ENCODE data around the gene MAD2L1. TPM values are rescaled to one million over a fixed set of nuclear protein-coding genes. Genes with fewer than 3 reads are reported as not detected.
"Not testable (repeated sequence)": the region's sequence is repeated elsewhere in the genome, so short reads cannot be mapped to it uniquely, and the experiment has no call there.

MAD2L1 gene
- polyA plus RNA-seq, 6 donors from 2014 or later: 2.9 to 7.9 (median 6.1) TPM

DNA sequence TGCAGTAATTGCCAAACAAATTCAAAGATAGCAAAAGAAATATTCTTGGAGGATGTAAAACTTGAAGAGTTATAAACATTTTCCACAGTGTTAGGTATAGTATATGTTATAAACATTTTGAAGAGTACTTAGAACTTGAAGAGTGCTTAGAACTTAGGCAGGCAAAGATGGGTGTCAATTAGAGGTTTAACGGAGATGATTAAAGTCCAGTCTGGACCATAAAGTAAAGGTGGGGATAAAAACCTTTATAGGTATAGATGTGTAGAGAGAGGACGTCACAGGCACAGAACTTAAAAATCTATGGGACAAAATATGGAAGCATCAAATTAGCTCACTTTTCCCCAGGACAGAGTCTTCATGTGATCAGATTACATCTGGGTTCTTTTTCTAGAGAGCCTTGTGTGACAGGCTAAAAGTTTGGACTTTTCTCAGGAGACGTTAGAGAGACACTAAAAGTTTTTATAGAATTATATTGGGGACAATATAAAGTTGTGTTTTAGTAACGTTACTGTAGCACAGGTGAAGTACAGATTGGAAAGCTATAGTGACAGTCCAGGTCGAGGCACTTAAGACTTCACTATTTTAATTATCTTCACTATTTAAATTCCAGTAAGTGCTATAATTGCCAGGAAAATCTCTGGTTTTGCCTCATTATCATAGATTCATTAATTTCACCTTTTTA lies 13.3 kb upstream of the MAD2L1 start:
- ATAC-seq (ENCODE audit: low read depth in 2 of 2) (no peak), DNase-seq (no peak)
- no peaks in the 10 kb centered on the region for H3K9me3 Mint-ChIP-seq
- peaks cover 0 to 4% (median 0%) of the 10 kb centered on the region in 3 donors for H3K27me3 Mint-ChIP-seq
- no peaks in the 10 kb centered on the region for H3K4me1 Mint-ChIP-seq
- H3K27ac Mint-ChIP-seq: no peak overlapping the region
- no peak overlapping the region for H3K4me3 Mint-ChIP-seq
- no peaks in the 10 kb centered on the region for H3K36me3 Mint-ChIP-seq

DNA sequence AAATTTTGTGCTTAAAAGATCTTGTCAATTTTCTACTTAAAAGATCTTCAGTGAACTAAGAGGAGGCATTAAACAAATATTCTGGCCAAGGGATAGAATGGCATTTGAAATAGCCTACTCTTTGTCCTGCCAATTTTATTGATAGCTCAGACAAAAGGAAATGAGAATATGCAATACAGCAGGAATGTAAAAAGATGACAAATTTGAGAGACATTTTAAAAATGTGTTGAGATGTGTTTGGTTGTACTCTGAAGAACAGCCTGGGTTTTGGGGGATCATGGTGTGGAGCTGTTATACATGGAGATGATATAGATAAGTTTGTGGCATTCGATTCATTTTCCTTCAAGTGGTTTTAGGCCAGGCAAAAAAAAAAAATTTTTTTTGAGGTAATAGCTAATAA lies 11.6 kb upstream of the MAD2L1 start:
- DNase-seq: no peak
- no peak for ATAC-seq (ENCODE audit: low read depth in 2 of 2)
- H3K27me3 Mint-ChIP-seq: peaks cover 0 to 4% (median 0%) of the 10 kb centered on the region in 3 donors
- H3K4me3 Mint-ChIP-seq: no peak overlapping the region
- no peaks in the 10 kb centered on the region for H3K9me3 Mint-ChIP-seq
- H3K27ac Mint-ChIP-seq: no peak overlapping the region
- H3K4me1 Mint-ChIP-seq: no peaks in the 10 kb centered on the region
- no peaks in the 10 kb centered on the region for H3K36me3 Mint-ChIP-seq

DNA sequence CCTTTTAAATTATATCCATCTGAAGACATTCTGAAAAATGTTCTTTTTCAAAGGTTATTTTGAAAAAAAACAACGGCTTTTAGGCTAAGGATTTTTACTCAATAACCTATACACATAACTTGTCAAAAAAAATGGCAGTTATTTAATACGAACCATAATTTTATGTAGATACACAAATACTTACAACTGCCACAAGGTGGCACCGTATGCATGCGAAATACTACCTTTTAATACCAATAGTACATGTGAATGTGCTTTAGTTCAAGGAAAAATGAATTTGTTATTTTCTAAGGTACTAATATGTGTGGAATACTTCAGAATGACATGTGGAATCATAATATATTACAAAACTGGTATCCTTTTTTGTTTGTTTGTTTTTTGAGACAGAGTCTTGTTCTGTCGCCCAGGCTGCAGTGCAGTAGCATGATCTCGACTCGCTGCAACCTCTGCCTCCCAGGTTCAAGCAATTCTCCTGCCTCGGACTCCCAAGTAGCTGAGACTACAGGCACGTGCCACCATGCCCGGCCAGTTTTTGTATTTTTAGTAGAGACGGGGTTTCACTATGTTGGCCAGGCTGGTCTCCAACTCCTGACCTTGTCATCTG lies 4.6 kb upstream of the MAD2L1 start:
- H3K27me3 Mint-ChIP-seq: no peaks in the 10 kb centered on the region
- DNase-seq: peak; percentile 37
- H3K27ac Mint-ChIP-seq: peak overlapping the region in 1 of 6 donors; percentile 27
- H3K4me3 Mint-ChIP-seq: no peak overlapping the region
- no peaks in the 10 kb centered on the region for H3K36me3 Mint-ChIP-seq
- H3K4me1 Mint-ChIP-seq: peaks cover 16 to 37% (median 25%) of the 10 kb centered on the region in 3 donors
- no peak for ATAC-seq (ENCODE audit: low read depth in 2 of 2)
- no peaks in the 10 kb centered on the region for H3K9me3 Mint-ChIP-seq

DNA sequence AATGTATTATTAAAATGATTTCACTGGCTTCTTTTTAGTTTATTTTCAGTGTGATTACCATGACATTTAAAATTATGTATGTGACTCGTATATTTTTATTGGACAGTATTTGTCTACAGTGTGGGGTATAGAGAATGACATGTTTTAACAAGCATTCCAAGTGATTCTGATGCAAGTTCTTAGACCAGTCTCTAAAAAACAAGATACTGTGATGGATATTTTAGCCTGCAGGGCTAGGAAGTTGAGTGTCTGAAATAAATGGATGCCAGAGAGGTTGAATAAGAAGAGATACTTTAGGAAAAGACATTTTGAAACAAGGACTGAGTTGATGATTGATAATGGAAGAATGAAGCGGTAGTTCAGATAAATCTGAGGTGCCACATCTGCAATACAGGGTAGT lies 3.5 kb upstream of the MAD2L1 start:
- Mint-ChIP-seq H3K4me3 (no peak overlapping the region), H3K27ac (peak overlapping the region in 2 of 6 donors; percentile 5 to 15), H3K27me3 (no peaks in the 10 kb centered on the region), H3K4me1 (peaks cover 16 to 41% (median 28%) of the 10 kb centered on the region in 3 donors), H3K36me3 (no peaks in the 10 kb centered on the region), H3K9me3 (no peaks in the 10 kb centered on the region)
- ATAC-seq (ENCODE audit: low read depth in 2 of 2) (no peak), DNase-seq (no peak)

DNA sequence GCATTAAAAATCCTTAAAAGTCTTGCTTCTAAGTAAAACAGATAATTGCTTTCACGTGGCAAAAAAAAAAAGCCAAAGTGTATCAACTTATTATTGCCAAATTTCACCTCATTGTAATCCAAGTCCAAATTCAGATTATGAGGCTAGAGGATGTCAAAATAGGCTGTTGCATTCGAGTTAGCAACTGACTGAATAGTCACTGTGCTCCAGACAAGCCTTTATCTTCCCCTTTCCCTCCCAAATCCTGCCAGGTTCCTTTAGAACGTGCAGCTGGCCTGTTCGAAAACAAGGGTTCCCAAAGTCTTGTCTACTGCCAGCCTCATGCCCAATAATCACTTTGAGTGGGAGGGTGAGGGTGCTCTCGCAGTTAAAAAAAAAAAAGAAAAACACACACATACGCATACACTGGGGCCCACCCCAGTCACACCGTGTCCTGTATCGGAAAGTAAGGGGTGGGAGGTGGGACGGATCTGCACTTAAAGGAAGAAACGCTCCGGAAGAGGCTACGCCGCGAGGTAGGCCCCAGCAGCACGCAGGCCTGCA lies 603 bp downstream of the MAD2L1 start:
- peak overlapping the region; percentile 94 to 99 (median 98) for H3K27ac Mint-ChIP-seq
- H3K27me3 Mint-ChIP-seq: no peaks in the 10 kb centered on the region
- no peaks in the 10 kb centered on the region for H3K9me3 Mint-ChIP-seq
- peaks cover 16 to 37% (median 28%) of the 10 kb centered on the region in 3 donors for H3K4me1 Mint-ChIP-seq
- ATAC-seq (ENCODE audit: low read depth in 2 of 2) (no peak), DNase-seq (no peak)
- H3K36me3 Mint-ChIP-seq: no peaks in the 10 kb centered on the region
- H3K4me3 Mint-ChIP-seq: peak overlapping the region; percentile 88 to 99 (median 94)

DNA sequence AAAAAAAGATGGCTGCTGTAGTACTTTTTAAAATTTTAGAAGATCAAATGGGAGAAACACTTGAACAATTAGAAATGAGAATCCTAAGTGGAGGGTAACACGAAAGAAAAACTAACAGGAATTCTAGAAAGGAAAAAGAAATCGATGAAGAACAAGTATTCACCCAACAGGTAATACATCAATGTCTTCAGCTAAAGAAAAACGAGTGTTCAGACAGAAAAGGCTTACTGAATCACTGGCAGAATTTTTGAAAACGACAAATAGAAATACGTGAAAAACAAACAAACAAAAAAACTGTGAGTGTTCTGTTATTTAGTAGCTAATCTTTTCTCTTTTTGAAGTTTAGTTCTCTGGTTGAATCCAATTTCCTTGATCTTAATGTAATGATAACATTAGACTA lies 1.8 kb downstream of the MAD2L1 start:
- no peak for ATAC-seq (ENCODE audit: low read depth in 2 of 2)
- Mint-ChIP-seq H3K4me1 (peaks cover 13 to 32% (median 28%) of the 10 kb centered on the region in 3 donors), H3K9me3 (no peaks in the 10 kb centered on the region)

DNA sequence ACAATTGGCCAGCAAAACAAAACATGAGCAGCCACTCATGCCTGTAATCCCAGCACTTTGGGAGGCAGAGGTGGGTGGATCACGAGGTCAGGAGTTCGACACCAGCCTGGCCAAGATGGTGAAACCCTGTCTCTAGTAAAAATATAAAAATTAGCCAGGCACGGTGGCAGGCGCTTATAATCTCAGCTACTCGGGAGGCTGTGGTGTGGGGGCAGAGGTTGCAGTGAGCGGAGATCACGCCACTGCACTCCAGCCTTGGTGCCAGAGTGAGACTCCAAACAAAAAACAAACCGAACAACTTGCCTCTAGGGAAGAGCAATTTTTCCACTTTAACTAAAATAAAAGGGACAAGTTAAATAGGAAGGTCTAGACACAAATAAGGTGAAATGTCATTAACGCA lies 2.9 kb downstream of the MAD2L1 start:
- not testable (repeated sequence) for DNase-seq; H3K27ac Mint-ChIP-seq; H3K27me3 Mint-ChIP-seq; H3K36me3 Mint-ChIP-seq; ATAC-seq (ENCODE audit: low read depth in 2 of 2); H3K9me3 Mint-ChIP-seq
- Mint-ChIP-seq H3K4me1 (peaks cover 13 to 26% (median 23%) of the 10 kb centered on the region in 3 donors), H3K4me3 (peak overlapping the region in 1 of 8 donors; percentile 63)

More for the DNA sequence above, 1.8 kb downstream of the MAD2L1 start:
- no peaks in the 10 kb centered on the region for H3K27me3 Mint-ChIP-seq
- no peak overlapping the region for H3K27ac Mint-ChIP-seq
- no peak for DNase-seq
- H3K36me3 Mint-ChIP-seq: peaks cover 0 to 3% of the 10 kb centered on the region in 2 donors
- peak overlapping the region in 2 of 8 donors; percentile 46 to 50 for H3K4me3 Mint-ChIP-seq

DNA sequence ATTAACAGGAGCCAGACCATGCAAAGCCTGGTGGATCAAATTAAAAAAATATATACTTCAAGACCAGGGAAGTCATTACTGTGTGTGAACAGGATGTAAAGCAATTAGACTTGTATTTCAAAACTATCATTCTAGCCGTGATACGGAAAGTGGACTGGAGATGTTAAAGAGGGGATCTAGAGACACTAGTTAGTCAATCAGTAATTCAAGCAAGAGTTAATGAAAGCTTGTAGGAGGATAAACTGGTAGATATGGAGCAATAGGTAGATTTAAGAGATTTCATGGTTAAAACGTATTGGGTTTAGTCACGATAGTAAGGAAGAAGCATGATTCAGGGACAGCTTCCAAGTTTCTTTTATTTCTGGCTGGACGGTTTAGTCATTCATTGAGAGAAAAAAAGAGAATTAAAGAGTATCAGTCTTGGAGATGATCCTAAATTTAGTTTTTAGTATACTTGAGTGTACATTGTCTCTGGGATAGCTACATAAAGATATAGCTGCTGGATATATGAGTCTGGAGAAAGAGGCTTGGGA lies 3.9 kb downstream of the MAD2L1 start:
- H3K27me3 Mint-ChIP-seq: no peaks in the 10 kb centered on the region
- H3K27ac Mint-ChIP-seq: peak overlapping the region in 1 of 6 donors; percentile 28
- peak overlapping the region in 1 of 8 donors; percentile 63 for H3K4me3 Mint-ChIP-seq
- DNase-seq: no peak
- ATAC-seq (ENCODE audit: low read depth in 2 of 2): no peak
- H3K9me3 Mint-ChIP-seq: no peaks in the 10 kb centered on the region
- peaks cover 0 to 5% of the 10 kb centered on the region in 2 donors for H3K36me3 Mint-ChIP-seq
- H3K4me1 Mint-ChIP-seq: peaks cover 7 to 17% (median 16%) of the 10 kb centered on the region in 3 donors

DNA sequence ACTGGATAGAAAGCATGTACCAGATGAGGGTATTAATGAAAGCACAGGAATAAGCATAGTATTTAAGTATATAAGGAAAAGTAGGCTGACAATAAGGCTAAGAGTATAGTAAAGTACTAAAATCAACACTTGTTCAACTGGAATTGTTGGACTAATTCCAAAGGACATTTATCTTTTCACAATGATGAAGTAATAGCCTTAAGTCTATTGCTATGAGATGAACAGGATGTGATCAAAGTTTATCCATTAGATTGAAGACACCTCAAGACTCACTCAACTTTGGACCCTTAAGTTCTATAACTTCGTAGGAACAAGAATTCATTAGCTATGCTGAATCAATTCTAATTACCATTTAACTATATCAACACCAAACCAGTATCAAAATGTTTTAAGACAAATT lies 7.6 kb downstream of the MAD2L1 start:
- ATAC-seq (ENCODE audit: low read depth in 2 of 2): no peak
- Mint-ChIP-seq H3K9me3 (no peaks in the 10 kb centered on the region), H3K36me3 (peaks cover 0 to 5% of the 10 kb centered on the region in 2 donors), H3K4me1 (peaks cover 0 to 6% (median 4%) of the 10 kb centered on the region in 3 donors), H3K27me3 (no peaks in the 10 kb centered on the region), H3K4me3 (no peak overlapping the region), H3K27ac (no peak overlapping the region)
- DNase-seq: no peak

DNA sequence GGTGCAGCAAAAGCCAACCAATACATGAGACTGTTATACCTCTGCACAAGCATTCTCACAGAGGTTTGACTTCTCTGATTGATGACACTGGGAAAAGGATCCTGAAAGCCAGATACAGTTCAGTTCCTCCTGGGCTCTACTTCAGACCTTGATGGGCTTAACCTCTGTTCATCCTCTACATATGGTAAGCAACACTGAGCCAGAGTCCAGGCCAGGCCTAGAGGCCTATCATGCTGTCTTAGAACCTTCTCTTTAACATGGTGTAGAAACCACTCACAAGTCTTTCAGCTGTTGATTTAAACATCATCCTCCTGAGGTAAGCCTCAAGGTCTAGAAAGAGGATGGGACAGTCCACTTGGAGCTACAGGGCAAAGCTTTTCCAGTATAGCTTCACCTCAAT lies 9.2 kb downstream of the MAD2L1 start:
- H3K4me1 Mint-ChIP-seq: peaks cover 0 to 10% (median 4%) of the 10 kb centered on the region in 3 donors
- DNase-seq (no peak), ATAC-seq (ENCODE audit: low read depth in 2 of 2) (no peak)
- no peaks in the 10 kb centered on the region for H3K9me3 Mint-ChIP-seq
- peaks cover 0 to 5% of the 10 kb centered on the region in 2 donors for H3K36me3 Mint-ChIP-seq
- H3K27ac Mint-ChIP-seq: no peak overlapping the region
- no peak overlapping the region for H3K4me3 Mint-ChIP-seq
- H3K27me3 Mint-ChIP-seq: no peaks in the 10 kb centered on the region

DNA sequence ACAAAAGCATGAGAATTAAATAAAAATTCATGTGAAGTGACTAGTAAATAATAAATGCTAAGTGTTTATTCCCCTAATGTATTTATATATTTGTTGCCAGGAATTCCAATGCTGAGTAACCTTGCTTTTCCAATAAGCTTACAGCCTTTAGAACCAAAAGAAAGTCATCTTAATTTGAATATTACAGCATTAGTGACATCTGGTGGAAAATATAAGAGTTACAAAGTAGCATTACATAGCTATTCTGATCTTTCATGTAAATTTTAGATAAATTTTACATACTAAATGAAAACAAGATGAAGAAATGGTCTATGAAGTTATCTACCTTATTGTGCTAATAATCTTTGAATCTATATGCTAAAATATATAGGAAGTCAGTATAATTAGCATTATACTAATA lies 10.4 kb downstream of the MAD2L1 start:
- H3K27me3 Mint-ChIP-seq: no peaks in the 10 kb centered on the region
- no peak for ATAC-seq (ENCODE audit: low read depth in 2 of 2)
- no peaks in the 10 kb centered on the region for H3K9me3 Mint-ChIP-seq
- no peak for DNase-seq
- no peak overlapping the region for H3K4me3 Mint-ChIP-seq
- peaks cover 0 to 5% of the 10 kb centered on the region in 2 donors for H3K36me3 Mint-ChIP-seq
- no peak overlapping the region for H3K27ac Mint-ChIP-seq
- peaks cover 0 to 10% (median 4%) of the 10 kb centered on the region in 3 donors for H3K4me1 Mint-ChIP-seq

DNA sequence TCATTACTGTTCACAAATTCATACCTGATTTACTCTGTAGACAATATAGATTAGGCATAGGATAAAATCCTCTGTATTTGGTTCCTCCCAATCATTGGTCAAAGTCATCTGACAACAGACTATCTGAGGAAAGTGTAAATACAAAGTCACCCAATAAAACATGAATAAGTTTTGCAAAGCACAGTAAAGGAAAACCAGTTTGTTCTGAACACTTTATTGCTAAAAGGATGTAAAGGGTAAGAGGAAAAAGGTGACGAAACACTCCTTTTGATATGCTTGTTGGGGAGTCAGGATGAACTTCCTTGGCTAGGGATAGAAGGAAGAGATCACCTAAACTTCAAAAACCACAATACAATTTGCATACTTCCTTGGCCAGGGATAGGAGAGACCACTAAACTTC lies 10.9 kb downstream of the MAD2L1 start:
- Mint-ChIP-seq H3K27me3 (no peaks in the 10 kb centered on the region), H3K4me3 (no peak overlapping the region)

DNA sequence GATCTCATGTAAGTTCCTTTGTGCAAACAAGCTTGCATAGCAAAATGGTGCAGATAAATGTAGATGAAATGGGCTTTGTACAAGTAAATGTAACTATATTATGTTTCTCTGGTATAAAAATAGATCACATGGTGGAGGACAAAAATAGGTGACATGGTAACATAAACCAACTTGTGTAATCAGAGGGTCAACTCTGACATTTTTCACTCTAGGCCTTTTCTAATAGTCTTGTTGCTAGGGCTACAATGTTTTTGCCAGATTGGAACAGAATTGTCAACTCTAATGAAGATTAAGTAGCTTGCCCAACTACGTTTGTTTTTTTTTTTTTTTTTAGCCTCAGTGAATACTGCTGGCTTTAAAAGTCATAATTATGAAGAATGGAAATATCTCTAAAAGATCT lies 11.5 kb downstream of the MAD2L1 start:
- Mint-ChIP-seq H3K36me3 (peaks cover 0 to 5% of the 10 kb centered on the region in 2 donors), H3K9me3 (no peaks in the 10 kb centered on the region), H3K27ac (no peak overlapping the region), H3K27me3 (no peaks in the 10 kb centered on the region), H3K4me3 (no peak overlapping the region), H3K4me1 (peaks cover 0 to 10% (median 4%) of the 10 kb centered on the region in 3 donors)
- DNase-seq (no peak), ATAC-seq (ENCODE audit: low read depth in 2 of 2) (no peak)

More for the DNA sequence above, 10.9 kb downstream of the MAD2L1 start:
- Mint-ChIP-seq H3K36me3 (peaks cover 0 to 5% of the 10 kb centered on the region in 2 donors), H3K4me1 (peaks cover 0 to 10% (median 4%) of the 10 kb centered on the region in 3 donors), H3K27ac (no peak overlapping the region), H3K9me3 (no peaks in the 10 kb centered on the region)
- DNase-seq: no peak
- ATAC-seq (ENCODE audit: low read depth in 2 of 2): no peak

DNA sequence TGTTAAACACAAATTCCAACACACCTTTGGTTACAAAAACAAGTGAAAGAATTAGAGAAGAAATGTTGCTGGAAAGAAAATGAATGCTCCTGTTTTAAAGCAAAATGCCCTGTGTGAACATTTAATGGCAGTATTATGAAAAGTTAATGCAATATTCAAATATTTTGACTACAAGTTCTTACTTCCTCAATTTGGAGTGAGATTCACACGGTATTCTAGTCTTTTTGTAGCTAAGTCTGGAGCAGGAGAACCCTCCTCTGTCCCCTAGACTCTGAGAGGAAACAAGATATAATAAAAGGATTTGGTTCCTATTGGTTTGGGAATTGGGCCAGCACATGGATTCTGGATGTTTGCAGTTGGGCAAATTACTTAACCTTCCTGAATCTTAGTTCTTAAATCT lies 12.7 kb downstream of the MAD2L1 start:
- Mint-ChIP-seq H3K4me1 (peaks cover 5 to 12% (median 7%) of the 10 kb centered on the region in 3 donors), H3K9me3 (no peaks in the 10 kb centered on the region), H3K27ac (no peak overlapping the region), H3K36me3 (no peaks in the 10 kb centered on the region), H3K27me3 (no peaks in the 10 kb centered on the region), H3K4me3 (no peak overlapping the region)
- DNase-seq (no peak), ATAC-seq (ENCODE audit: low read depth in 2 of 2) (peak; percentile 48 to 51)
